Sigmoid colon (tissue), 7 donors: ENCODE results near the gene SPP2. TPM values are rescaled to one million over a fixed set of nuclear protein-coding genes. Genes with fewer than 3 reads are reported as not detected.

Experiments used
- DNase-seq: peaks from one replicate; pipeline ENCODE4 v3.0.0-alpha.2; 2019
- H3K27ac ChIP-seq, 4 donors: fragments of 200-600 bp; sonication (generic); one replicate each; pipeline ENCODE4 v1.5.1; 2016 to 2019; ENCODE audit warnings: mild to moderate bottlenecking in 1 of 4
- H3K27me3 ChIP-seq, 3 donors: fragments of 200-600 bp; sonication (generic); one replicate each; pipeline ENCODE4 v1.5.1; 2019; ENCODE audit warnings: mild to moderate bottlenecking in 1 of 3
- H3K36me3 ChIP-seq, 4 donors: fragments of 200-600 bp; sonication (generic); one replicate each; pipeline ENCODE4 v1.5.1; 2016 to 2019
- H3K4me1 ChIP-seq, 4 donors: fragments of 200-600 bp; sonication (generic); one replicate each; pipeline ENCODE4 v1.5.1; 2017 to 2019
- H3K4me3 ChIP-seq, 4 donors: fragments of 200-600 bp; sonication (generic); one replicate each; pipeline ENCODE4 v1.5.1; 2017 to 2019; ENCODE audit warnings: mild to moderate bottlenecking in 2 of 4, moderate library complexity in 1 of 4
- H3K9me3 ChIP-seq, 4 donors: fragments of 200-600 bp in 3 of 4; sonication (generic) in 3 of 4; one replicate each; pipeline versions ENCODE4 v1.5.1 to v1.6.1; 2013 to 2019
- CTCF ChIP-seq, 4 experiments: fragments of 450-650 bp in 3 of 4; fragments of 200-600 bp in 1 of 4; IDR thresholded peaks; one replicate each; pipeline ENCODE4 v1.5.1; 2016 to 2019; ENCODE audit warnings: antibody characterized with exemption in 4 of 4, mild to moderate bottlenecking in 3 of 4, moderate library complexity in 2 of 4
- EP300 ChIP-seq, 4 donors: sonication (generic); formaldehyde crosslinking; IDR thresholded peaks; one replicate each; pipeline ENCODE4 v1.6.1; 2017; ENCODE audit warnings: antibody characterized with exemption in 4 of 4
- POLR2A ChIP-seq, 2 donors: fragments of 450-650 bp; IDR thresholded peaks; one replicate each; pipeline ENCODE4 v1.6.1; 2016; ENCODE audit warnings: antibody characterized with exemption in 2 of 2, mild to moderate bottlenecking in 2 of 2, moderate library complexity in 2 of 2
- POLR2AphosphoS5 ChIP-seq, 4 donors: sonication (generic); formaldehyde crosslinking; IDR thresholded peaks; one replicate each; pipeline ENCODE4 v1.6.1; 2017; ENCODE audit warnings: antibody characterized with exemption in 4 of 4
- WGBS, 2 donors: extraction: QIAGEN DNeasy Blood & Tissue Kit; methylation state at CpG; one replicate each; pipeline ENCODE4 v1.1.7; 2013; 5-methylcytosine and 5-hydroxymethylcytosine counted together
- intact Hi-C: fragments of 100-400 bp; cut with DNase I; formaldehyde crosslinking; loops from one replicate; pipeline ENCODE4 v1.15.1; 2023
- polyA plus RNA-seq, 3 donors: library from polyadenylated mRNA; stranded (reverse); fragments of 200-250 nt; gene quantifications; one replicate each; pipeline ENCODE4 v1.2.3, GENCODE V29; 2013
- total RNA-seq, 4 donors: library from RNA; depleted of rRNA; stranded (reverse); fragments of >200 nt; gene quantifications; one replicate each; pipeline ENCODE4 v1.1.0, GENCODE V29; 2016
- donor health status: healthy with polysubstance abuse.
- donor health status: Bipolar disorder and iron deficiency.
- donor health status: healthy.

SPP2 gene
- total and polyA plus RNA-seq, 7 donors = not detected

- WGBS, 2 donors = 86% methylated on average over 2 of the region's 2 CpGs
- intact Hi-C loops = no loop called here
Observed at GRCh38 chr2:234005126-234005525, 45.4 kb upstream of the SPP2 start.

GRCh38 chr2:234006501-234006900 is 44.0 kb upstream of the SPP2 start:
- Histone ChIP-seq H3K4me3 (no peak overlapping the region), H3K27me3 (no peaks in the 10 kb centered on the region), H3K4me1 (no peaks in the 10 kb centered on the region), H3K27ac (no peak overlapping the region), H3K9me3 (no peaks in the 10 kb centered on the region), H3K36me3 (no peaks in the 10 kb centered on the region)
- 87 to 93% methylated on average over 3 of the region's 3 CpGs for WGBS, 2 donors
- TF ChIP-seq POLR2A (IDR thresholded peaks at IDR 0.05) = no peak
- no peak for TF ChIP-seq EP300 (IDR thresholded peaks at IDR 0.05)
- TF ChIP-seq POLR2AphosphoS5 (IDR thresholded peaks at IDR 0.05) = no peak
- TF ChIP-seq CTCF (IDR thresholded peaks at IDR 0.05) = no peak
- intact Hi-C loops = no loop called here
- DNase-seq = no peak

More at GRCh38 chr2:234005126-234005525, 45.4 kb upstream of the SPP2 start:
- TF ChIP-seq CTCF (IDR thresholded peaks at IDR 0.05) = no peak
- TF ChIP-seq POLR2A (IDR thresholded peaks at IDR 0.05) = no peak
- TF ChIP-seq EP300 (IDR thresholded peaks at IDR 0.05) = no peak
- TF ChIP-seq POLR2AphosphoS5 (IDR thresholded peaks at IDR 0.05) = no peak
- H3K36me3 ChIP-seq = no peaks in the 10 kb centered on the region
- H3K9me3 ChIP-seq = no peaks in the 10 kb centered on the region
- H3K4me3 ChIP-seq = no peak overlapping the region
- no peaks in the 10 kb centered on the region for H3K4me1 ChIP-seq
- DNase-seq = no peak
- H3K27me3 ChIP-seq = no peaks in the 10 kb centered on the region
- H3K27ac ChIP-seq = no peak overlapping the region

DNA sequence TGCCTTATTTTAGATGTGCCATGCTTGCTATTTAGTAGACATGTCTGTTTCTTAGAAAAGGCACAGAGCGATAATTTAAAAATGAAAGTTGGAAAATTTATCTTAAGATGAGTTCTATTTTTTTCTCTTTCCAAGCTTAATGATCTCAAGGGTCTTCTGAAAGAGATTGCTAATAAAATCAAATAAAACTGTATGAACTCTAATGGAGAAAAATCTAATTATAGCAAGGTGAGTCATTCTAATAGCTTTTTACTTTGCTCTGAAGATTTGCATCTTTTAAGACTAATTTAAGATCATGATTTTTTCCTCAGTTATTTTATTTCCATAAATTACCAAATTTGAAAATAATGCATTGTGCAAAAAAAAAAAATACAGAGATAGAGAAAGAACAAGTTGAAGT is 36.1 kb upstream of the SPP2 start:
- WGBS, 2 donors = 96 to 99% methylated on average over 1 of the region's 1 CpG

GRCh38 chr2:234015861-234016260 is 34.6 kb upstream of the SPP2 start:
- H3K36me3 ChIP-seq = no peaks in the 10 kb centered on the region
- no peak overlapping the region for H3K27ac ChIP-seq
- no peaks in the 10 kb centered on the region for H3K4me1 ChIP-seq
- H3K27me3 ChIP-seq = no peaks in the 10 kb centered on the region
- no peak for DNase-seq
- intact Hi-C loops = no loop called here
- TF ChIP-seq EP300 (IDR thresholded peaks at IDR 0.05) (no peak), POLR2A (IDR thresholded peaks at IDR 0.05) (no peak), POLR2AphosphoS5 (IDR thresholded peaks at IDR 0.05) (no peak), CTCF (IDR thresholded peaks at IDR 0.05) (no peak)
- no peaks in the 10 kb centered on the region for H3K9me3 ChIP-seq
- 82 to 85% methylated on average over 3 of the region's 3 CpGs for WGBS, 2 donors
- no peak overlapping the region for H3K4me3 ChIP-seq

More for the DNA sequence above, 36.1 kb upstream of the SPP2 start:
- no peak for DNase-seq
- Histone ChIP-seq H3K4me3 (no peak overlapping the region), H3K27me3 (no peaks in the 10 kb centered on the region), H3K27ac (no peak overlapping the region), H3K9me3 (no peaks in the 10 kb centered on the region), H3K4me1 (no peaks in the 10 kb centered on the region), H3K36me3 (no peaks in the 10 kb centered on the region)
- TF ChIP-seq POLR2AphosphoS5 (IDR thresholded peaks at IDR 0.05) (no peak), EP300 (IDR thresholded peaks at IDR 0.05) (no peak), CTCF (IDR thresholded peaks at IDR 0.05) (no peak), POLR2A (IDR thresholded peaks at IDR 0.05) (no peak)
- intact Hi-C loops = no loop called here

DNA sequence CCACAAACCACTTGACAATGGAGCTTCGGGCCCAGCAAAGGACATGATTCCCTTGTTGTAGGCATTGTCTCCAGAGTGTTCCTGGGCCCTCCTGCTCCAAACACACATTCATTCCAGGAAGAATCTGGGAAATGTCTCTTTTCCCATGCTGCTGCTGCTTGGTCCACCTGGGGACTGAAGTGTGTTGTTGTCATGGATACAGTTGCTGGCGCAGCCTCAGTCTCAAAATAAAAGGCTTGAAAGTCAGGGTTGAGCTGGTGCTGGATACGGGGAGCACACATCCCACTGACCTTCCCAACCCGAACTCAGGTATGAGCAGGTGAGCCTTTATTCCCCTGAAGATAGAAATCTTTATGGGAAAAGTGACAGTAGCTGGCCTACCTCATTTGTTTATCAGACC is 30.6 kb upstream of the SPP2 start:
- no peak overlapping the region for H3K4me3 ChIP-seq
- no peak overlapping the region for H3K27ac ChIP-seq
- H3K36me3 ChIP-seq = no peaks in the 10 kb centered on the region
- DNase-seq = no peak
- TF ChIP-seq EP300 (IDR thresholded peaks at IDR 0.05) (no peak), CTCF (IDR thresholded peaks at IDR 0.05) (no peak), POLR2AphosphoS5 (IDR thresholded peaks at IDR 0.05) (no peak), POLR2A (IDR thresholded peaks at IDR 0.05) (no peak)
- no peaks in the 10 kb centered on the region for H3K4me1 ChIP-seq
- no peaks in the 10 kb centered on the region for H3K9me3 ChIP-seq
- intact Hi-C loops = no loop called here
- H3K27me3 ChIP-seq = no peaks in the 10 kb centered on the region
- 87 to 92% methylated on average over 4 of the region's 4 CpGs for WGBS, 2 donors
